ENCODE measurements around the gene FADS3. TPM values are rescaled to one million over a fixed set of nuclear protein-coding genes. Genes with fewer than 3 reads are reported as not detected.

Gene FADS3
- total RNA-seq, 1 donor from 2014 or later, result 5.3 TPM

DNA sequence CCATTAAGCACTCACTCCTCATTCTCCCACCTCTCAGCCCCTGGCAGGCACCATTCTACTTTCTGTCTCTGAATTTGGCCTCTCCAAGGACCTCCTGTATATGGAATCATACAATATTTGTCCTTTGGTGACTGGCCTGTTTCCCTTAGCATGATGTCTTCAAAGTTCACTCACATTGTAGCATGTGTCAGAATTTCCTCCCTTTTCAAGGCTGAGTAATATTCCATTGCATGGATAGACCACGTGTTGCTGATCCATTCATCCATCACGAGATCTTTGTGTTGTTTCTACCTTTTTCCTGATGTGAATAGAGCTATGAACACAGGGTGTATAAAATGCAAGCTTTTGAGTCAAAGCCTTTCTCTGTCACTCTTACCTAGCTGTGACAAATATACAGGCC is 51.6 kb downstream of the FADS3 start:
- intact Hi-C loops (cut with micrococcal nuclease), result no loop called here

DNA sequence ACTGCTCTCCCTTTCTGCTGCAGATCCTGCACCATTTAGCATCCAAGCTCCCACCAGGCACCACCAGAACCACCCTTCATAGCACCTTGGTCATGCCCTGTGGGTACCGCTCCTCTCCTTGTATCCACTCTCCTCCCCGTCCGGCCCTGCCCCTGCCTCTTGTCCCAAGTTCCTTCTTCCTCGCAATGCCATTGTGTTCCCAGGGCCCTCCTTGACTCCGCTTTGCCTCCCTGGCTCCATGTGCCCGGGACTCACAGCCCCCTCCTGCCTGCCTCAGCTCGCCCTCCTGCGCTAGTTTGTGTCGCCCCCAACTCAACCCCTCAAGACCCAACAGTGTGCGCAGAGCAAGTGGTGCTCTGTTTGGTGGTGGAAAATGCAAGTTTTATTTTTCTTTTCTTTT is 52.4 kb downstream of the FADS3 start:
- intact Hi-C loops (cut with micrococcal nuclease), result no loop called here

GRCh38 chr11:61838501-61838900 is 52.8 kb downstream of the FADS3 start:
- intact Hi-C loops (cut with micrococcal nuclease), result no loop called here

DNA sequence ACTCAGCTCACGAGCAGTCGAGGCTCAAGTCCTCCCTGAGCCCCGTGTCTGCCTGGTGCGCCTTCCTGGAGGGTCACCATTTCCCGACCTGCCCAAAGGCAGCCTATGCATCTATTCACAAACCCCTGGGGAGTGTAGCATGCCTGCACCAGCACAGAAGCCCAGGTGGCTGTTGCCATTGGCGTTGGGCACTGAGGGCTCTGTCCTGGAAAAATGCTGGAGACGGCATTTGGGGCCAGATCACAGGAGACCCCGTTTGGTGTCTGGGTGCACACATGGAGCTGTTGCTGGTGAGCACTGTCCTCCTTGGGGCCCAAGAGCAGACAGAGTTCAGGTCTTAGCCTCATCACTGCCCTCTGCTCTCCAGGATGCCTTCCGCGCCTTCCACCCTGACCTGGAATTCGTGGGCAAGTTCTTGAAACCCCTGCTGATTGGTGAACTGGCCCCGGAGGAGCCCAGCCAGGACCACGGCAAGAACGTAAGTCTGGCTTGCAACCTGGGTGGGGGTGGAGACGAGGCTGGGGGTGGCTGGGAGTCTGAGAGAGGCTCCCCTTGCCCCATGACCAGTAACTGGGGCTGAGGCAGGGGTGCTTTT is 53.8 kb downstream of the FADS3 start:
- intact Hi-C loops (cut with micrococcal nuclease), result no loop called here

- intact Hi-C loops (cut with micrococcal nuclease), result no loop called here
Measured at GRCh38 chr11:61836193-61836592, 55.2 kb downstream of the FADS3 start.

DNA sequence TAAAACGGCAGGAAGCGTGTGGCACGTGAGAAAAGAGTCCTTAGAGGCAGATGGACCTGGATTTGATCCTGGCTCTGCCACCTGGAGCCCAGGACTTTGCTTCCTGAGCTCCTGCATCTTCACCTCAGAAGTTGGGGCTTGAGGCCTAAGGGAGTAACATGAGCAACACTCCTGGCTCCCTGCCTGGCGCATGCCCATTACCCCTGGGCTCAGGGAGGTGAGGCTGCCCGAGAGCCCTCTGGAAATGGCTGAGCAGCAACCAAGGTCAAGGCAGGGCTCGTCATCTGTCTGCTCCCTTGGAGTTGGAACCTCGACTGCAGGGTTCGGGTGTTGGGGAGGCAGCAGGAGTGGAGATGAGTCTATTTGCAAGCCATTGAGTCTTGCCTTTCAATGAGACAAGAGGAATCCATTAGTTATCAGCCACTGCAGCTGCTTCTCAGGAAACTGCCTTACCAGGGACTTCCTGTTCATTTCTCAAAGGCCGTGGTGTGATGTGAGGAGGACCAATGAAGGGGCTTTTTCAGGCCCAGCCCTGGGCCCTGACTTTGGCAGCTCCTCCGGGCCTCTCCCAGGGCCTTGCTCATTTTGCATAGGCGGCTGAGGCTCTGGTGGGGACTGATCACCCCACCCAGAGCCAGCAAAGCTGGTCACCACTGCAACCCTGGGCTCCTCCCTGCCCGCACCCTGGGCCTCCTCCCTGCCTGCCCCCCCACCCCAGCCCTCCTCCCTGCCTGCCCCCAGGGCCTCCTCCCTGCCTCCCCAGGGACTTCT is 56.9 kb downstream of the FADS3 start:
- intact Hi-C loops (cut with micrococcal nuclease), result loop anchor here (2.0 to 5.0 kb wide), 3 partner anchors 18 to 288 kb away; partner anchors contain the start of genes FADS1, FADS3 and INCENP

- intact Hi-C loops (cut with micrococcal nuclease), result loop anchor here (2.0 to 5.0 kb wide), 3 partner anchors 17 to 288 kb away; partner anchors contain the start of genes FADS1, FADS3 and INCENP
Measured at GRCh38 chr11:61833926-61834277, 57.4 kb downstream of the FADS3 start.

- intact Hi-C loops (cut with micrococcal nuclease), result loop anchor here (5.0 kb wide), 2 partner anchors 59 to 289 kb away; partner anchors contain the start of genes FADS3 and INCENP
Measured at GRCh38 chr11:61833471-61833870, 57.9 kb downstream of the FADS3 start.

GRCh38 chr11:61832754-61833153 is 58.6 kb downstream of the FADS3 start:
- intact Hi-C loops (cut with micrococcal nuclease), result loop anchor here (5.0 kb wide), 2 partner anchors 60 to 290 kb away; partner anchors contain the start of genes FADS3 and INCENP

DNA sequence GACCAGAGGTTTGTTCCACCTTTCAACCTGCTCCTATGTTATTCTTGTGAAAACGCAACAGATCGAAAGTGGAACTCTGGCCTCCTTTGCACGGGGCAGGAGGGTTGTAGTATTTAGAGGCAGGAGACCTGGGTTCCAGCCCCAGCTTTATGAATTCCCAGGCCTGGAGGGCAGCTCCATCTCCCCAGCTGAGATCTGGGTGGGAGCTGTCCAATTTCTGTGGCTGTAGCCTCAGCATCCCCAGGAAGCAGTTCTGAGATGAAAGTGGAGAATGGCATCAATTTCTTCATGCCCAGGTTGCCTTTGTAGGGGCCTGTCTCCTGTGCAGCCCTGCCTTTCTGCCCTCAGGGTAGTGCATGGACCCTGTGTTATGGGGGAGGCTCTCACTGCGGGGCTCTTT is 59.1 kb downstream of the FADS3 start:
- intact Hi-C loops (cut with micrococcal nuclease), result loop anchor here (5.0 kb wide), 2 partner anchors 60 to 290 kb away; partner anchors contain the start of genes FADS3 and INCENP

- intact Hi-C loops (cut with micrococcal nuclease), result loop anchor here (5.0 kb wide), 2 partner anchors 62 to 292 kb away; partner anchors contain the start of genes FADS3 and INCENP
Measured at GRCh38 chr11:61830237-61831105, 60.9 kb downstream of the FADS3 start.

GRCh38 chr11:61829806-61830205 is 61.5 kb downstream of the FADS3 start:
- intact Hi-C loops (cut with micrococcal nuclease), result loop anchor here (5.0 kb wide), 2 partner anchors 62 to 292 kb away; partner anchors contain the start of genes FADS3 and INCENP

DNA sequence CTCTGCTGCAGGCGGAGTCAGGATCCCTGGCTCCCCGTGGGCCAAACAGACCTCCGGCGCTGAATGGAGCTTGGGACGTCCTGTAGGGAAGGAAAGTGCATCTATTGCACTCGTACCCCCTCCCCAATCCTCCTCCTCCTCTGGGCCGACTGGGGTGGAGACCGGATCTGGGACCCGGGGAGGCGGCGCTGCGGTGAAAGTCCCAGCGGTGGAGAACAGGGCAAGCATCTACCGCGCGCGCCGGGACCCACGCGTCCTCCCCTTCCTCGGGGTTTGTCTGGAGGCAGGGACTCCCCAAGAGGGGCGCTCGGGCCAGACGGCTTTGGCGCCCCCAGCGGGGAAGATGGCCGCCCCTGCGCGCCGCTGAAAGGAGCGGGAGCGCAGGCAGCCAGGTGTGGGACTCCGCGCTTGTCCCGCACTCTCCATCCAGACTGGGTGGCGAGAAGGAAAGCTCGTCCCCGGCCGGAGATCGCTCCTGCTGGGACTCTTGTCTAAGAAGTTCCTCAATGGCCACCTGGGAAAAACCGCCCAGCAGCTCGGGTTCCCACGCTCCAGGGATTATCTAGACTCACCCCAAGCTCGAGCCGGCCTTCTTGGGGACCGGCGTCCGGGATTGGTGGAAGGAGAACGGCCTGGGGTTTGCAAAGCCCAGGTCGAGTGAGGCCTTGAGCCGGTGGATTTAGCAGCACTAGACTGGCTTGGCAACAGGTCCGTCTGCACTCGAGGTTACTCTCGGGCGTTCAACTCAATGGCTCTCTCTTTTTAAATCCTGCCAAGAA is 62.5 kb downstream of the FADS3 start:
- intact Hi-C loops (cut with micrococcal nuclease), result loop anchor here (1.0 kb wide), 2 partner anchors 12 to 37 kb away; partner anchors contain the start of genes FADS1, FEN1 and TMEM258

GRCh38 chr11:61828379-61828628 is 63.0 kb downstream of the FADS3 start:
- intact Hi-C loops (cut with micrococcal nuclease), result loop anchor here (1.0 kb wide), 2 partner anchors 11 to 36 kb away; partner anchors contain the start of genes FADS1, FEN1 and TMEM258

DNA sequence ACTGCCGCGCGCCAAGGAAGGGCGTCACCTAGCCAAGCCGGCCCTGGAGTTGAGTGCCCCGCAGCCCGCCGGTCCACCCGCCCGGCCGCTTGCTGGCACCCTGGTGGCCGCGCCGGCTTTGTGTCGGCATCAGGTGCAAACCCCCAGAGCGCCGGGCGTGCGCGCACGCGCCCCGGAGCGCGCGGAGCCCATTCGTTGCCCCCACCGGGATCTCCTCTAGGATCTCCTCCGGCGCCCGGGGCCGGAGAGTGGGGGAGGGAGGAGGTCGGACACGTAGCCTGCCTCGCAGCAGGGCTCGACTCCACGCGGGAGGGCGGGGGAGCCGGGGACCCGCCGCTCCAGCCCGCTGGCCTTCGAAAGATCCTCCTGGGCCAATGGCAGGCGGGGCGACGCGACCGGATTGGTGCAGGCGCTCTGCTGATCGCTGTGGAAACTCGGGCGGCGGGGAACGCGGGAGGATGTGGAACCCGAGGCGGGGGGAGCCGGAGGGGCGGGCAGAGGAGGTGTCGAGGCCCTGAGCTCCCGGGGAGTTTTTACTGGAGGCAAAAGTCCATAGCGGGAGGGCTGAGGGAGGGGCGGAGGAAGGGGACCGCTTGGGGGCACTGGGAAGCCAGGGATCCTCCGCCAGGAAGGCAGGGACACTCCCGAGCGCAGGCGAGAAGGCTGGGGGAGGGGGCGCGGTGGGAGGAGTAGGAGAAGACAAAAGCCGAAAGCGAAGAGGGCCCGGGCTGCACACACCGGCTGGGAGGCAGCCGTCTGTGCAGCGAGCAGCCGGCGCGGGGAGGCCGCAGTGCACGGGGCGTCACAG is 63.6 kb downstream of the FADS3 start, which contains the start of gene FADS2:
FADS2 (plus strand) TSS at position 730 of the 808 bp plus-strand sequence. CDS start 91 bp downstream, outside the sequence.
- intact Hi-C loops (cut with micrococcal nuclease), result loop anchor here (1.0 kb wide), 3 partner anchors 10 to 35 kb away; partner anchors contain the start of genes FADS1, FEN1 and TMEM258

- intact Hi-C loops (cut with micrococcal nuclease), result loop anchor here (1.0 kb wide), 1 partner anchor 30 kb away; no protein-coding TSS in a partner anchor
Measured at GRCh38 chr11:61826930-61827570, 64.3 kb downstream of the FADS3 start.

Data from T-helper 2 cell treated with Interferon-gamma antibody and Interleukin-4, amounts not matched to agents 100 ng/mL and 5 ng/mL, for 36 hours (primary cell).